HepG2 (cell line): ENCODE results near the gene SPACDR. TPM values are rescaled to one million over a fixed set of nuclear protein-coding genes. Genes with fewer than 3 reads are reported as not detected.

Experiments used
- ATAC-seq: fragments of 200-7000 bp; cut with Tn5 transposase; 3 replicates; pipeline ENCODE4 v1.9.1; 2020; ENCODE audit warnings: mild to moderate bottlenecking, moderate library complexity
- BruUV-seq: library from RNA; stranded (reverse); fragments of 400-500 nt; replicated peaks from 2 replicates; lab custom pipeline; 2021; lab: Mats Ljungman, UMichigan
- CTCF ChIA-PET: fragments of 300-600 bp; formaldehyde crosslinking; extraction: SDS; loops from one replicate; lab custom pipeline; 2021; ENCODE audit warnings: low total read pairs, inconsistent platforms, low intra/inter-chr PET ratio; lab: Yijun Ruan, JAX
- POLR2A ChIA-PET: fragments of 350-600 bp; sonication (Branson Sonifier 250); formaldehyde crosslinking; loops from one replicate; lab custom pipeline; 2020; ENCODE audit warnings: antibody characterized with exemption, inconsistent platforms; lab: Yijun Ruan, JAX
- DNase-seq: peaks from one replicate; pipeline ENCODE4 v3.0.0-alpha.2; 2015; ENCODE audit warnings: low spot score
- FAIRE-seq: peaks from 3 replicates; lab custom pipeline; 2011; peaks lifted over from hg19 to GRCh38; lab: Jason Lieb, UNC
- H2AFZ ChIP-seq: one replicate; pipeline ENCODE4 v1.6.1; 2011; ENCODE audit warnings: low read length, inconsistent platforms
- H3K27ac ChIP-seq: fragments of 300-600 bp; 3 replicates; pipeline ENCODE4 v1.8.0; 2011; ENCODE audit warnings: mixed run types, mild to moderate bottlenecking, mixed read lengths, low read length, inconsistent platforms; ENCODE audit not compliant: insufficient read depth; ENCODE audit errors: extremely low read length
- H3K27me3 ChIP-seq, 2 experiments: fragments of 200-600 bp in 1 of 2; 2 replicates in 1 of 2; 3 replicates in 1 of 2; pipeline versions ENCODE4 v1.6.0 to v1.8.0; 2011; ENCODE audit warnings: low read length in 2 of 2, mild to moderate bottlenecking in 2 of 2, moderate library complexity in 2 of 2, inconsistent platforms in 1 of 2; ENCODE audit not compliant: insufficient read depth in 2 of 2, control insufficient read depth in 1 of 2
- H3K36me3 ChIP-seq, 2 experiments: fragments of 200-600 bp in 1 of 2; replicated peaks in 1 of 2; 2 replicates in 1 of 2; 3 replicates in 1 of 2; pipeline versions ENCODE4 v1.5.1 to v1.8.0; 2011; ENCODE audit warnings: low read length in 2 of 2, inconsistent platforms in 1 of 2; ENCODE audit not compliant: insufficient read depth in 2 of 2, control insufficient read depth in 1 of 2
- H3K4me1 ChIP-seq: 2 replicates; pipeline ENCODE4 v1.5.1; 2012; ENCODE audit warnings: low read length, inconsistent platforms; ENCODE audit not compliant: insufficient read depth
- H3K4me2 ChIP-seq: 2 replicates; pipeline ENCODE4 v1.6.0; 2011; ENCODE audit warnings: low read depth, low read length, inconsistent platforms
- H3K4me3 ChIP-seq, 3 experiments: fragments of 200-600 bp in 1 of 3; sonication (generic), shearing (Covaris generic) in 1 of 3; replicated peaks in 1 of 3; 2 replicates each; pipeline ENCODE4 v1.5.1; 2011 to 2016; ENCODE audit warnings: low read length in 3 of 3, inconsistent platforms in 2 of 3, low read depth in 2 of 3, mild to moderate bottlenecking in 2 of 3, control low read depth in 1 of 3, mixed read lengths in 1 of 3; ENCODE audit not compliant: insufficient read depth in 1 of 3
- H3K79me2 ChIP-seq: one replicate; pipeline ENCODE4 v1.6.1; 2011; ENCODE audit warnings: low read length, inconsistent platforms; ENCODE audit not compliant: insufficient read depth
- H3K9ac ChIP-seq: 2 replicates; pipeline ENCODE4 v1.6.0; 2011; ENCODE audit warnings: mild to moderate bottlenecking, low read depth, low read length, inconsistent platforms; ENCODE audit not compliant: insufficient read depth
- H3K9me3 ChIP-seq: 2 replicates; pipeline ENCODE4 v1.5.1; 2012; ENCODE audit warnings: mild to moderate bottlenecking, low read length
- H4K20me1 ChIP-seq: 2 replicates; pipeline ENCODE4 v1.6.0; 2011; ENCODE audit warnings: inconsistent platforms, mild to moderate bottlenecking, low read length, moderate library complexity; ENCODE audit not compliant: insufficient read depth
- ARID4A ChIP-seq: sonication (generic); formaldehyde crosslinking; IDR thresholded peaks from 2 replicates; pipeline ENCODE4 v1.5.0; 2020; ENCODE audit warnings: mild to moderate bottlenecking, missing genetic modification reagents, borderline replicate concordance
- CCAR2 ChIP-seq: fragments of 200-400 bp; formaldehyde crosslinking; optimal IDR thresholded peaks from 2 replicates; pipeline ENCODE3; 2018; ENCODE audit warnings: low read depth, mild to moderate bottlenecking, low read length, moderate library complexity
- KLF15 ChIP-seq: sonication (generic); formaldehyde crosslinking; IDR thresholded peaks from 2 replicates; pipeline ENCODE4 v1.8.1; 2023; ENCODE audit warnings: borderline replicate concordance, mild to moderate bottlenecking, inconsistent platforms, missing genetic modification reagents, mixed read lengths
- PBX2 ChIP-seq: IDR thresholded peaks from 2 replicates; pipeline ENCODE4 v1.6.1; 2016; ENCODE audit warnings: control low read depth
- SIN3A ChIP-seq: IDR thresholded peaks from 2 replicates; pipeline ENCODE4 v1.6.1; 2011; ENCODE audit warnings: low read depth, mild to moderate bottlenecking, control low read depth, low read length, borderline replicate concordance
- ZBTB33 ChIP-seq: sonication (generic); formaldehyde crosslinking; IDR thresholded peaks from 2 replicates; pipeline ENCODE4 v1.4.0; 2020; ENCODE audit warnings: missing genetic modification reagents
- ZEB1 ChIP-seq: IDR thresholded peaks from 2 replicates; pipeline ENCODE4 v1.6.1; 2012; ENCODE audit warnings: mild to moderate bottlenecking, low read depth, inconsistent platforms; ENCODE audit not compliant: insufficient replicate concordance
- ZNF275 ChIP-seq: sonication (generic); formaldehyde crosslinking; IDR thresholded peaks from 2 replicates; pipeline ENCODE4 v1.8.0; 2022; ENCODE audit warnings: missing genetic modification reagents, mild to moderate bottlenecking, inconsistent platforms, borderline replicate concordance
- ZNF530 ChIP-seq: sonication (generic); formaldehyde crosslinking; IDR thresholded peaks from 2 replicates; pipeline ENCODE4 v1.5.0; 2020; ENCODE audit warnings: low read depth, mild to moderate bottlenecking, missing genetic modification reagents
- ZUFSP ChIP-seq: sonication (generic); formaldehyde crosslinking; IDR thresholded peaks from 2 replicates; pipeline ENCODE4 v1.9.0; 2021; ENCODE audit warnings: missing genetic modification reagents, mild to moderate bottlenecking, borderline replicate concordance
- WGBS: methylation state at CpG from one replicate; pipeline ENCODE4 v1.1.6; 2017; ENCODE audit warnings: low lambda C conversion rate; 5-methylcytosine and 5-hydroxymethylcytosine counted together
- in situ Hi-C: cut with HindIII; loops from 2 replicates; pipeline ENCODE4 v1.10.0; 2017; ENCODE audit warnings: low pct_unique_long_range_greater_than_20kb; ENCODE audit not compliant: extremely low pct_ligation_motif_present
- intact Hi-C: fragments of 100-400 bp; cut with micrococcal nuclease; formaldehyde crosslinking; loops from one replicate; pipeline ENCODE4 v1.10.0; 2022; ENCODE audit not compliant: unreplicated experiment
- polyA plus RNA-seq, 8 experiments: library from polyadenylated mRNA; depleted of rRNA in 3 of 8; stranded (reverse) in 7 of 8; unstranded in 1 of 8; fragments of >200 nt; fragmentation: Illumina TruSeq in 4 of 8; extraction: Trizol in 4 of 8; gene quantifications; 2 replicates each; pipeline versions ENCODE4 v1.2.1 to v1.2.3, GENCODE V29; 2011 to 2016; ENCODE audit warnings: low read depth in 4 of 8, missing spikeins in 1 of 8, mixed read lengths in 1 of 8; ENCODE audit not compliant: insufficient read depth in 1 of 8
- total RNA-seq, 5 experiments: library from RNA; depleted of rRNA; stranded (reverse); fragments of >200 nt; fragmentation: Illumina TruSeq; extraction: Trizol; gene quantifications; 2 replicates each; pipeline ENCODE4 v1.2.3, GENCODE V29; 2016; ENCODE audit warnings: low read depth in 1 of 5

Gene SPACDR
- total and polyA plus RNA-seq, 2 of the 13 experiments (the other 11 are each of a cell fraction or from before 2014, with no cell fraction given), result 0.41 TPM; not detected in 1

GRCh38 chr7:100415448-100415847 lies 48.6 kb downstream of the SPACDR start:
- H4K20me1 ChIP-seq, result no peaks in the 10 kb centered on the region
- no peaks in the 10 kb centered on the region for H3K4me1 ChIP-seq
- ATAC-seq (no peak), DNase-seq (no peak), FAIRE-seq (no peak)
- no peaks in the 10 kb centered on the region for H3K9me3 ChIP-seq
- no peaks in the 10 kb centered on the region for H3K79me2 ChIP-seq
- BruUV-seq, result no TSS peak
- intact Hi-C loops, result no loop called here
- H3K4me2 ChIP-seq, result no peak overlapping the region
- H3K27ac ChIP-seq, result no peak overlapping the region
- no peak overlapping the region for H2AFZ ChIP-seq
- TF ChIP-seq ZNF275 (CRISPR knock-in tag) (no peak), ZBTB33 (no peak), ZEB1 (no peak), CCAR2 (no peak), ZNF530 (CRISPR knock-in tag) (no peak), ZUFSP (no peak), PBX2 (CRISPR knock-in tag) (no peak), KLF15 (CRISPR knock-in tag) (no peak), SIN3A (no peak), ARID4A (no peak)
- ChIA-PET CTCF (no interaction called here), POLR2A (interaction anchor here (1.4 kb wide), 1 partner anchor 13 kb away, joined by 6 read pairs; the partner anchor contains the start of gene ZCWPW1)
- no peaks in the 10 kb centered on the region for H3K36me3 ChIP-seq
- no peak overlapping the region for H3K9ac ChIP-seq
- 62% methylated on average over 5 of the region's 5 CpGs for WGBS
- in situ Hi-C loops, result no loop called here
- no peak overlapping the region for H3K4me3 ChIP-seq
- H3K27me3 ChIP-seq, result no peaks in the 10 kb centered on the region
